Measurements from ENCODE around the gene SULT2A1.
"Not testable (repeated sequence)": the region's sequence is repeated elsewhere in the genome, so short reads cannot be mapped to it uniquely, and the experiment has no call there.

Gene SULT2A1

DNA sequence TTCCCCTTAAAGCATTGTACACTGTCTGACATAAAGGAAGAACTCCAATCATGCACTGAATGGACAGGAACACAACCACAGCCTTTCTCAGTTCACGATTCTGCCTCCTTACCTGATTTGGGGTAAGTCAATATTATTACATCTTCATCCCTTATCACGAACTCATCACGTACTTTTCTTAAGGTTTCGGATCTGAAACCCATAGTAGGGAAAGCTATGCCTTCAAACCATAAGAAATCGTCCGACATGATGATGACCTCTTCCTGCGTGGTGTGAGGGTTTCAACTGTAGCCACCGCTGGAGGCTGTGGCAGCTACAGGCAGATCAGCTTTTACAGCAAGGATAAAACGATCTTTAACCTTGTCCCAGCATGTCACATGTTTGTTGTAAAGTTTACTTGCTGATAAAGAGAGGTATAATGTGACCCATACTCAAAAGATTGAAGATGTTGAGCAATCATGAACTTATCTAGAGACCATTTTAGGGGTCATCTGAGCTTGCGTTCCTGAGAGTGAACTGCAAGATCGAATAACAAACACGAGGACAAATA lies at the start of gene SULT2A1:
SULT2A1 (minus strand) TSS at position 306 of the 550 bp plus-strand sequence; CDS start at position 248, 58 bp downstream.
- no peak for DNase-seq

DNA sequence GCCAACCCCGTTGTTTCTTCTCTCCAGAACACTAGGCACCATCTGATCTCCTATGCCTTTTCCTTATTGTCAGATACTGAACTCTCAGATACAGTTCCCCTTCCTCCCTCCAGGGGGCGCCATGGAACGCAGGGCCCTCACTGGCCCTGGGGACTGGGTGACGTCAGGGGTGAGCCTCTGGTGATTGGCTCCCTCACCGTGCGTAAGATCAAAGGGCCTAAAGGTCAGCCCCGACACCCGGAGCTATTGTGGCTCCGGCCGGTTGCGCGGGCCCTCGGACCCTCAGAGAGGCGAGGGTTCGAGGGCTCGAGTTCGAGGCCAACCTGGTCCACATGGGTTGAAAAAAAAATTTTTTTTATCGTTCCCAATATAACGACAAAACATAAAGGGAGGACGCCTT lies 42.5 kb upstream of the SULT2A1 start:
- DNase-seq: not testable (repeated sequence)

- not testable (repeated sequence) for DNase-seq
Measured at GRCh38 chr19:47920107-47920506, 34.0 kb upstream of the SULT2A1 start.

GRCh38 chr19:47910191-47910590 lies 24.1 kb upstream of the SULT2A1 start:
- not testable (repeated sequence) for DNase-seq

DNA sequence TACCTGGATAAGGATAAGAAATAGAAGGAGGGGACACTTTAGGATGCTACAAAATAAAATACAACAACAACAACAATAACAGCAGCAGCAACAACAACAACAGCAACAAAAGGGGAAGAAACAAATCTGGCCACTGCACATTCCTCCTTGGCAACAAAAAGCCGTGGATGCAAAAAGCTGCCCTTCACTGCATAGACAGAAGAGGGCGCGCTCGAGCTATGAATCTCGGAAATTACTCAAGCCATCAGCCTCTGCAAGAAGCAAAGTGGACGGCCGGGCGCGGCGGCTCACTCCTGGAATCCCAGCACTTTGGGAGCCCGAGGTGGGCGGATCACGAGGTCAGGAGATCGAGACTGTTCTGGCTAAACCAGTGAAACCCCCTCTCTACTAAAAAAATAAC lies 23.2 kb upstream of the SULT2A1 start:
- DNase-seq: not testable (repeated sequence)

- DNase-seq: no peak
Measured at GRCh38 chr19:47901370-47901769, 15.3 kb upstream of the SULT2A1 start.

DNA sequence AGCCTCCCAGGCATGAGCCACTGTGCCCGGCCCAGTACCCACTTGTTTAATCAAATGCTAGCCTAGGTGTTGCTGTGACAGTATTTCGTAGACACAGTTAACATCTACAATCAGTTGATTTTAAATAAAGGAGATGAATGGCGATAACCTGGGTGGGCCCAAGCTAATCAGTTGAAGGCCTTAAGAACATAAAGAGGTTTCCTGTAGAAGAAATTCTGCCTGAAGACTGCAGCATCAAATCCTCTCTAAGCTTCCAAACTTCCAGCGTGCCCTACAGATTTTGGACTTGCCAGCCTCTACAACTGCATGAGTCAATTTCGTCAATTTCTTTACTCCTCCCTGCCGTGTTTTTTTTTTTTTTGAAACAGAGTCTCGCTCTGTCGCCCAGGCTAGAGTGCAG lies 13.2 kb upstream of the SULT2A1 start:
- DNase-seq: no peak

GRCh38 chr19:47897861-47898260 lies 11.7 kb upstream of the SULT2A1 start:
- no peak for DNase-seq

- DNase-seq: no peak
Measured at GRCh38 chr19:47896773-47897172, 10.7 kb upstream of the SULT2A1 start.

DNA sequence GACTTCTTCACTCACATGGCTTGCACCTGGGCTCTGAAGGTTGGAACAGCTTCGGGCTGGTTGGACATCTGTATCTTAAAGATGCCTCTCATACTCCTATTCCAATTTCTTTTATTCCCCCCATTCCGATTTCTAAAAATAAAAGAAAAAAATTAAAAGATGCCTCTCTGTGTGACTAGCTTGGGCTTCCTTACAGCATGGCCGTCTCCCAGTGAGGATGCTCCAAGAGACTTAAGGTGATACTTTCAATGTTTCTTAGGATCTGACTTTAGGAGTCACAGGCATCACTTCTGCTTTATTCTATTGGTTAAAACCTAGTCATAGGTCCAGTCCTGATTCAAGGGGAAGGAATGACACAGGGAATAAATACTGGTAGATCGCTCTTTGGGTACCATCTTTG lies 9.9 kb upstream of the SULT2A1 start:
- no peak for DNase-seq

GRCh38 chr19:47895165-47895782 lies 9.2 kb upstream of the SULT2A1 start:
- DNase-seq: no peak

DNA sequence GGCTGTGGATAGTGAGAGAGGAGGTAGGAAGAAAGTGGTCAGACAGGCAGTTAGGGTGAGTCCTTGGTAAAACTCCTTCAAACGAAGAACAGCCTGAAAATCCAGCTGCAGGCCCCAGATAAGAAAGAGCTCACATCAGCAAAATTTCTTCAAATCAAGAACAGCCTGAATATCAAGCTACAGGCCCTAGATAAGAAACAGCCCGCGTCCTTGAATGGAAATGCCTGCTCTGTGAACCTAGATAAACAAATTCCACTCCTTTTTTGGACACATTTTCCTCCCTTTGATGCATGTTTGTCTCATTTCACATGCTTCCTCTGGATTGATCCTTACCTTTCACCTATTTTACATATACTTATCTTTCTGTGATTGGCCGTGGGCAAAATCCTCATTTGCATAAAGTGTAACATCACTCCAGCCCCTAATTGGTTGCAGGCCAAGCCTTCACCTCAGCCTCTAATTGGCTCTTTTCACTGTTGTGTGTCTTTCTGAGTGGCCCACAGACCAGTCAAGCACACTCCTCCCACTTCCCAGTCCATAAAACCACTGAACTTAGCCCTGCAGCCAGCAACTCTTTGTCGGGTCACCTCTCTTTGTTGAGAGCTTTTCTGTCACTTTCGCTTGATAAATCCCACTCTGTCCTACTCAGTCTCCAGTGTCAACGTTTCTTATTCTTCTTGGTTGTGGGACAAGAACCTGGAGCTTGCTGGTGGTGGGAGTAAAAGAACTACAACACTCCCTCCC lies 6.0 kb upstream of the SULT2A1 start:
- DNase-seq: no peak

DNA sequence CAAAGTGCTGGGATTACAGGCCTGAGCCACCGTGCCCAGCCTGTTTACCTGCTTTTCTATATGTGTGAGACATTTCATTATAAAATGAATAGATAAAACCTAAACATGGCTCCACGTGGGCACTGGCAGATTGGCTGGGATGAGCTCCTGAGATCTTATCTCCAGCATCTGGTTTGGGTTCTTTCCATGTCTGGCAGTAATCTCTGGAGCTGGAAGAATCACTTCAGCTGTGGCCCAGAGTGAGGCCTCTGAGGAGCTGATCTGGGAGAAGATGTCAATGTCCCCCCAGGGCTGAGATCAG lies 5.5 kb upstream of the SULT2A1 start:
- DNase-seq: no peak

GRCh38 chr19:47890865-47891621 lies 4.9 kb upstream of the SULT2A1 start:
- DNase-seq: no peak

- DNase-seq: no peak
Measured at GRCh38 chr19:47885067-47885463, 1.1 kb downstream of the SULT2A1 start.

- no peak for DNase-seq
Measured at GRCh38 chr19:47882890-47883289, 3.2 kb downstream of the SULT2A1 start.

GRCh38 chr19:47881757-47882156 lies 4.4 kb downstream of the SULT2A1 start:
- DNase-seq: no peak

- DNase-seq: not testable (repeated sequence)
Measured at GRCh38 chr19:47879385-47879784, 6.7 kb downstream of the SULT2A1 start.

GRCh38 chr19:47878906-47879305 lies 7.2 kb downstream of the SULT2A1 start:
- no peak for DNase-seq

DNA sequence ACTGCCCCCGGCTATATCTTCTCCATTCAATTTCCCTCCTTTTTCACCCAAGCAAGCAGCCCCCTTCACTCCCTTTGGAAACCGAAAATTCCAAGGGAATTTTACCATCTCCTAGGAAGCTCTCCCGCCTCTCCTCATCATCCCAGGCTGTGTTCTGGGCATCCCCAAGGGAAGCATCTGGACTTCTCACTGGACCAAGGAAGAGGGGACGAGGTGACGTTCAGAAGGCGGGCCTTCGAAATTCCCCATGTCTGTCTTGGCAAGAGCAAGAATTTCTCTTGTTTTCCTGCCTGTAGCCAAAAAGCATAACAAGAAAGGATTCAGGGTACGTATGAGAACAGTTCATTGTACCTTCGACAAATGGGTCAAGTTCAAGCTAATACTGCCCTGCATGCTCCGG lies 20.9 kb downstream of the SULT2A1 start:
- no peak for DNase-seq

DNA sequence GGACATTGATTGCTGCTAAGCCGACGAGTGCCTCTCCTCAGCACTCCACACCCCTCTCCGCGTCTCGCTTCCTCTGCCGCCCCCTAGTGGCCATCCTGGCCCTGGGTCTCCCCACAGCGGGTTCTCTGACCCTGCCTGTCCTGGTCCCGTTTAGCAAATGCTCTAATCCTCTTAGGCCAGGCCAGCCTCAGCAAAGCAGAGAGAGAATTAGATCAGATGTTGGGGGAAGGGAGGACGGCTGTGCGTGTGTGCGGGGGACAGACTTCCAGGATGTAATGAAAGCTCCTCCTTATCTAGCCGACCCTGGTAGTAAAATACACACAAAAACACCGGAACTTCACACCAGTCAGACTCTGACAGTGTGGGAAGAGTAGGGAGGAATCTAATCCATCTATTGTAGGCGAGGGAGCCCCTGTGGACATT lies 22.6 kb downstream of the SULT2A1 start:
- DNase-seq: peak; percentile 92

DNA sequence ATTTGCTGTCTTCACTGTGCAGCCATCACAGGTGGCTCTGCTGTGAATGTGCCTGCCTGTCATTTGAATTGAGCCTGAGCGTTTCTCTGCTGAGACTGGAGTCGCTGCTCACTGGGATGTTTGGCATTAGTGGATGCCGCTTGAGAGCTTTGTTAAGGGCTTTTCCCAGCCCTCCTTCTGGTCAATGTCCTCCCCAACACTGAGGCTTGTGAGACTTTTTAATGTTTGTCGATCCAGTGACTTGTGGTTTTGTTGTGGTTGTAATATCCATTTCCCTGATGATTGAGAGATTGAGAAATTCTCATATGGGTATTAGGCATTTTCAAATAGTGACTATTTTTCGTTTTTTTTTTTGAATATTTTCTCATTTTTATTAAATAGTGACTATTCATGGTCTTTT lies 24.5 kb downstream of the SULT2A1 start:
- no peak for DNase-seq

DNA sequence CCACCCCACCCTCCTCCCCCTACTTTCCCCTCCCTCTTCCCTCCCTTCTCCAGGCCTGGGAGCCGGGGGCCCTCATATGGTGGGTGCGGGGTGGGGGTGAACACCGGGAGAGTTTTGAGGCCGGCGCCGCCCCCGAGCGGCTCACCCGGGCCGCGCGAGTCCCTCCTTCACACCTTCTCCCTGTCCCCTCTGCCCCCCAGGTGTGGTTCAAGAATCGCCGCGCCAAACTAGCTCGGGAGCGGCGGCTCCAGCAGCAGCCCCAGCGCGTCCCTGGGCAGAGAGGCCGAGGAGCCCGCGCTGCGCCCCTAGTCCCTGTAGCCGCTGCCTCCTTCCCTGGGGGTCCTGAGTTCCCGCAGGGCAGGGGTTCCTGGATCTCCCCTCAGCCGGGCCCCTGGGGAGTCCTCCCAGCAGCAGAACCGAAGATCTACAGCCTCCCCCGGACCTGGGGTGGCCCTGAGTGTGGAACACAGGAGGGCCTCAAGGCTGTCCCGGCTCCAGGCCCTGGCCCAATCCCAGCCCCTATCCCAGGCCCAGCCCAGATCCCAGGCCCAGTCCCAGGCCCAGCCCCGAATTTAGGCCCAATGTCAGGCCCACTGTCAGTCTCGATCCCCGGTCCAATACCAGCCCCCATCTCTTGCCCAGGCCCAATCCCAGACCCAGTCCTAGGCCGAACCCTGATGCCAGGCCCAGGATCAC lies 25.4 kb downstream of the SULT2A1 start:
- no peak for DNase-seq
